Aorta (tissue), 5 donors: ENCODE data around the gene MED1. TPM values are rescaled to one million over a fixed set of nuclear protein-coding genes. Genes with fewer than 3 reads are reported as not detected.

ENCODE experiments used
- ATAC-seq: fragments of 200-7000 bp; cut with Tn5 transposase; one replicate; pipeline ENCODE4 v1.9.1; 2022; ENCODE audit warnings: moderate library complexity; ENCODE audit not compliant: low FRiP score
- DNase-seq, 2 donors: peaks; one replicate each; pipeline ENCODE4 v3.0.0-alpha.2; 2020
- H3K27ac ChIP-seq, 2 donors: one replicate each; pipeline ENCODE4 v1.5.1; 2013; ENCODE audit warnings: low read length in 2 of 2, mild to moderate bottlenecking in 2 of 2, moderate library complexity in 2 of 2, control low read depth in 1 of 2, inconsistent platforms in 1 of 2, low read depth in 1 of 2
- H3K27me3 ChIP-seq, 2 donors: one replicate each; pipeline ENCODE4 v1.6.1; 2013; ENCODE audit warnings: control low read depth in 1 of 2, low read length in 1 of 2, mild to moderate bottlenecking in 1 of 2, moderate library complexity in 1 of 2; ENCODE audit not compliant: insufficient read depth in 2 of 2, control insufficient read depth in 1 of 2
- H3K36me3 ChIP-seq, 2 donors: one replicate each; pipeline ENCODE4 v1.6.1; 2013; ENCODE audit warnings: control low read depth in 1 of 2, low read length in 1 of 2, mild to moderate bottlenecking in 1 of 2; ENCODE audit not compliant: insufficient read depth in 2 of 2, control insufficient read depth in 1 of 2
- H3K4me1 ChIP-seq, 2 donors: one replicate each; pipeline ENCODE4 v1.6.1; 2013; ENCODE audit warnings: low read length in 2 of 2, control low read depth in 1 of 2, mild to moderate bottlenecking in 1 of 2, moderate library complexity in 1 of 2; ENCODE audit not compliant: insufficient read depth in 2 of 2, control insufficient read depth in 1 of 2
- H3K4me3 ChIP-seq, 2 donors: one replicate each; pipeline ENCODE4 v1.5.1; 2013; ENCODE audit warnings: low read length in 2 of 2, control low read depth in 1 of 2, mild to moderate bottlenecking in 1 of 2
- H3K9me3 ChIP-seq: one replicate; pipeline ENCODE4 v1.6.1; 2013; ENCODE audit warnings: mild to moderate bottlenecking, low read length; ENCODE audit not compliant: control insufficient read depth
- WGBS, 2 donors: extraction: QIAGEN DNeasy Blood & Tissue Kit; methylation state at CpG; one replicate each; pipeline ENCODE4 v1.1.7; 2013; 5-methylcytosine and 5-hydroxymethylcytosine counted together
- intact Hi-C, 2 donors: fragments of 100-400 bp; cut with DNase I; formaldehyde crosslinking; loops; one replicate each; pipeline versions ENCODE4 v1.14.2 to v1.15.0; 2022
- polyA plus RNA-seq, 2 donors: library from polyadenylated mRNA; stranded (reverse); fragments of 200-250 nt; gene quantifications; one replicate each; pipeline ENCODE4 v1.2.3, GENCODE V29; 2013
- total RNA-seq, 2 donors: library from RNA; stranded (reverse); fragmentation: NEBNext Ultra II Directional; extraction: Animal tissue kit (Norgen Biotek cat#: 25700); gene quantifications; one replicate each; pipeline ENCODE4 v1.2.1, GENCODE V29; 2021
- donor health status: healthy with polysubstance abuse.
- donor health status: Bipolar disorder and iron deficiency.
- donor health status: DM: no; HTN: no; CAD: no.
- donor health status: DM: no; HTN: no; CAD: no.
- donor health status: DM: yes; HTN: yes; CAD: no.

MED1 gene
- total and polyA plus RNA-seq, 4 donors = 4.4 to 35.0 (median 19.3) TPM

- Histone ChIP-seq H3K9me3 (no peaks in the 10 kb centered on the region), H3K4me1 (peaks cover 0 to 2% of the 10 kb centered on the region in 2 donors), H3K27ac (peak overlapping the region; percentile 42 to 82), H3K4me3 (no peak overlapping the region), H3K27me3 (no peaks in the 10 kb centered on the region), H3K36me3 (no peaks in the 10 kb centered on the region)
- ATAC-seq = no peak
- 39 to 52% methylated on average over 8 of the region's 8 CpGs for WGBS, 2 donors
- intact Hi-C loops = no loop called here
- no peak for DNase-seq
These were observed 86.6 kb downstream of the MED1 start for GRCh38 chr17:39364236-39365025.

GRCh38 chr17:39361064-39361463, 90.0 kb downstream of the MED1 start:
- intact Hi-C loops = no loop called here
- ATAC-seq (no peak), DNase-seq (no peak)
- Histone ChIP-seq H3K27ac (no peak overlapping the region), H3K27me3 (no peaks in the 10 kb centered on the region), H3K4me3 (no peak overlapping the region), H3K4me1 (peaks cover 0 to 2% of the 10 kb centered on the region in 2 donors), H3K9me3 (no peaks in the 10 kb centered on the region), H3K36me3 (no peaks in the 10 kb centered on the region)
- WGBS, 2 donors = 88 to 96% methylated on average over 1 of the region's 1 CpG

- Histone ChIP-seq H3K4me3 (no peak overlapping the region), H3K4me1 (peaks cover 0 to 2% of the 10 kb centered on the region in 2 donors), H3K36me3 (no peaks in the 10 kb centered on the region), H3K27me3 (no peaks in the 10 kb centered on the region), H3K9me3 (no peaks in the 10 kb centered on the region), H3K27ac (no peak overlapping the region)
- ATAC-seq (no peak), DNase-seq (no peak)
- intact Hi-C loops = no loop called here
- 72 to 74% methylated on average over 3 of the region's 3 CpGs for WGBS, 2 donors
These were observed 90.5 kb downstream of the MED1 start for GRCh38 chr17:39360537-39360936.

GRCh38 chr17:39359994-39360393, 91.1 kb downstream of the MED1 start:
- WGBS, 2 donors = 94 to 96% methylated on average over 1 of the region's 1 CpG
- Histone ChIP-seq H3K4me1 (peaks cover 0 to 2% of the 10 kb centered on the region in 2 donors), H3K36me3 (no peaks in the 10 kb centered on the region), H3K4me3 (no peak overlapping the region), H3K27me3 (no peaks in the 10 kb centered on the region), H3K27ac (no peak overlapping the region), H3K9me3 (no peaks in the 10 kb centered on the region)
- ATAC-seq (no peak), DNase-seq (no peak)
- intact Hi-C loops = no loop called here

GRCh38 chr17:39357986-39358385, 93.1 kb downstream of the MED1 start:
- Histone ChIP-seq H3K27me3 (no peaks in the 10 kb centered on the region), H3K9me3 (no peaks in the 10 kb centered on the region), H3K4me3 (no peak overlapping the region), H3K4me1 (no peaks in the 10 kb centered on the region), H3K36me3 (no peaks in the 10 kb centered on the region), H3K27ac (no peak overlapping the region)
- no peak for DNase-seq
- intact Hi-C loops = no loop called here
- no peak for ATAC-seq
- 76 to 85% methylated on average over 3 of the region's 3 CpGs for WGBS, 2 donors

GRCh38 chr17:39357488-39357887, 93.6 kb downstream of the MED1 start:
- Histone ChIP-seq H3K27ac (no peak overlapping the region), H3K27me3 (no peaks in the 10 kb centered on the region), H3K36me3 (no peaks in the 10 kb centered on the region), H3K4me1 (no peaks in the 10 kb centered on the region), H3K4me3 (no peak overlapping the region), H3K9me3 (no peaks in the 10 kb centered on the region)
- intact Hi-C loops = no loop called here
- ATAC-seq (no peak), DNase-seq (no peak)
- WGBS, 2 donors = 60 to 87% methylated on average over 8 of the region's 8 CpGs

Other genes starting within 250 kb of the MED1 start
- 10 to 100 TPM; 29.2 to 53.3 TPM for gene STAC2, start 225.3 kb downstream of the MED1 start, total RNA-seq
- gene STAC2, start 225.3 kb downstream of the MED1 start, polyA plus RNA-seq = 1 to 10 TPM; 2.0 to 4.7 TPM
- 10 to 100 TPM; 22.0 to 29.8 TPM for gene FBXL20, start 49.6 kb downstream of the MED1 start, total RNA-seq
- 1 to 10 TPM; 2.9 to 4.1 TPM for gene FBXL20, start 49.6 kb downstream of the MED1 start, polyA plus RNA-seq
- 10 to 100 TPM; 47.4 to 71.1 TPM for gene CDK12, start 10.2 kb upstream of the MED1 start, total RNA-seq
- 1 to 10 TPM; 7.3 to 9.7 TPM for gene CDK12, start 10.2 kb upstream of the MED1 start, polyA plus RNA-seq
- not detected for gene NEUROD2, start 156.7 kb upstream of the MED1 start, total RNA-seq
- gene NEUROD2, start 156.7 kb upstream of the MED1 start, polyA plus RNA-seq = not detected
- 1 to 10 TPM; 1.0 to 2.5 TPM for gene PPP1R1B, start 175.7 kb upstream of the MED1 start, total RNA-seq
- gene PPP1R1B, start 175.7 kb upstream of the MED1 start, polyA plus RNA-seq = 10 to 100 TPM in 1 of 2 donors, not detected in 1; 13.5 TPM
- gene STARD3, start 185.9 kb upstream of the MED1 start, total RNA-seq = 10 to 100 TPM; 34.7 to 58.1 TPM
- gene STARD3, start 185.9 kb upstream of the MED1 start, polyA plus RNA-seq = 10 to 100 TPM; 35.7 to 72.4 TPM
- gene TCAP, start 214.1 kb upstream of the MED1 start, total RNA-seq = 1 to 10 TPM; 1.9 to 3.1 TPM
- gene TCAP, start 214.1 kb upstream of the MED1 start, polyA plus RNA-seq = 1 to 10 TPM; 4.0 to 9.3 TPM
- 1 to 10 TPM in 1 of 2 donors, under 1 TPM in 1; 0.75 to 1.5 TPM for gene PNMT, start 217.2 kb upstream of the MED1 start, total RNA-seq
- 10 to 100 TPM in 1 of 2 donors, under 1 TPM in 1; 0.75 to 30.2 TPM for gene PNMT, start 217.2 kb upstream of the MED1 start, polyA plus RNA-seq
- 10 to 100 TPM; 21.9 to 22.0 TPM for gene PGAP3, start 236.8 kb upstream of the MED1 start, total RNA-seq
- 10 to 100 TPM; 13.3 to 25.5 TPM for gene PGAP3, start 236.8 kb upstream of the MED1 start, polyA plus RNA-seq
- 10 to 100 TPM; 73.0 to 74.0 TPM for gene ERBB2, start 248.8 kb upstream of the MED1 start, total RNA-seq
- gene ERBB2, start 248.8 kb upstream of the MED1 start, polyA plus RNA-seq = 10 to 100 TPM; 22.7 to 45.3 TPM